Measurements from ENCODE around the gene DNAH6.
"Not testable (repeated sequence)": the region's sequence is repeated elsewhere in the genome, so short reads cannot be mapped to it uniquely, and the experiment has no call there.

Gene DNAH6

GRCh38 chr2:84515788-84516187, 510 bp upstream of the DNAH6 start:
- no peak for DNase-seq

DNA sequence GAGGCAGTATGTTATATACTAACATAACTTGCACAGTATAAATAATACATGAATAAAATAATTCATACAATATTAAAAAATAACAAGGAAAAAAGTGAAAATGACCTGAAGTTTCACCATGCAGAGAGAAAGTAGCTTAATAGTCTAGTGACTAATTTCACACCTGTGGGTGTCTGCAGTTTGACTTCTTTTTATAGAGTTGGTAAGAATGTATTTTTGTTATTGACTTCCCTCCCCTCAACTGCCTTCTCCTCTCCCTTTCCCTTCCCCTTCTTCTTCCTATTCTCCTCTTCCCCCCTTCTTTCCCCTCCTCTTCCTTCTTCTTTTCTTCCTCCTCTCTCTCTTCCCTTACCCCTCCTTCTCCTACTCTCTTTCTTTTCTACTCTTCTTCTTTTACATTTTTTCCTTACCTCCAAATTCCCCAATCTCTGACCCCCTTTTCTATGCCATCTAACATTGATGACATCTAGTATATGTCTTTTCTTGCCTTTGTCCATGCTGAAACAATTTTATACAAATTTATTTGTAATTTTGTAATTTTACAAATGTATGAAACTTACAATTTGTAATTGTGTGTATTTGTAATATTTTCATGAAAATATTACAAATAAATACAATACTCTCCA, 3.1 kb downstream of the DNAH6 start:
- DNase-seq, result no peak

- DNase-seq, result no peak
Observed at GRCh38 chr2:84526562-84526961, 10.3 kb downstream of the DNAH6 start.

DNA sequence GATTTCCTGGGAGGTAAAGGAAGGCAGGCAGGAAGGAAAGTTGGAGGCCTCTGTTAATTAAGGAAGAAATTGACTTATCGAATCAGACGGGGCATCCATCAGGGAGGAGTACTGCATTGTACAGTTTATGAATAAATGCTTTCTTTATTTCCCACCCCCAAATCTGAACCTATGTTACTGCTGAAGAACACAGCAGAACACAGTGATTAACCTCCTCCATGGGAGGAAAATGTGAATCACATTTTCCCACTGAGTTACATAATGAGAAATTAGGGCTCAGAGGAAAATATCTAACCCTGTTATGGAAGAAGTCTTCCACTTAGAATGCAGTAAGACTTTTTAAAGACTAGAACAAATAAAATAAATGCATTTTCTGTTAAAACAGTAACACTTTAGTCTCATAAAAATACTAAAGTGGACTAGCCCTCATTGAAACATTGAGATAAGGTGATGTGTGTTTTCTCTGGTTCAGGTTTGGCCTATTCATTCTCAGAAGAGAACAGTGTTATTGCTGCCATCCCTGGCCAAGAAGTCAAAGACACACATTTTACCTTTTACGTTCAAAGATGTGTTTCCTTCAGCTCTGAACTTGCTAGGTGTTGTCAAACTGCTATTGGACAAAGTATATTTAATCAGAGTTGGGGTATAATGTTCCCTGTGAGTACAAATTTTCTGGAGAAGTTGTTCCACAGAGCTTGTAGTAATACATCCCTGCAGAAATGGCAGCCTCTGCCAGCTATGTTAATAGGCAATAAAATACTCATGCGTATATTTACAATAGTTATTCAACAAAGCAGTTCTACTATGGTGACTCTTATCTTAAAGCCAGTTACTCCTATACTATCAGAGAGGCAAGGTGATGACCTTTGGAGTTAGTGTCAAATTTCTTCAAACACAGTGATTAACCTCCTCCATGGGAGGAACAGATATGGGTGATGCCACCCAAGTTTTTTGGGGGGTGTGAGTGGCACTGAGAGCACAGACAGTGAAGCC, 11.1 kb downstream of the DNAH6 start:
- no peak for DNase-seq

GRCh38 chr2:84532291-84532690, 16.0 kb downstream of the DNAH6 start:
- no peak for DNase-seq

DNA sequence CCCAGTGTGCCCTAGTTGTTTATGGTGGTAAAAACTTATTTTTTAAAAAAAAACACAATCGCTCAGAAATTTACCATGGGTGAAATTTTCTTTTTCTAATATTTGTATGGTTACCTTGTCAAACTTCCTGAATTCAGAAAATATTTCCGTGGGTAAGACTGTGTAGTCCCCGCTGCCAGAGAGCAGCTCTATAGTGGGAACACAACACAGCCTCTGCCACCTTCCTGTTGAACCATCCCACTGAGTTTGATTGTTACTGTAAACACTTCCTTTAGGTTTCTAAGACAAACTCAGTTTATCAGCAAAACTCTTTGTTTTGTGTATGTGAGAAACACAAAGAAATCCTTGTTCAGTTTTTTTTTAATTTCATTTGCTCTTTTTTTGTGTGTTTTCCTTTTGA, 17.9 kb downstream of the DNAH6 start:
- DNase-seq, result no peak

GRCh38 chr2:84537251-84537650, 21.0 kb downstream of the DNAH6 start:
- DNase-seq, result no peak

DNA sequence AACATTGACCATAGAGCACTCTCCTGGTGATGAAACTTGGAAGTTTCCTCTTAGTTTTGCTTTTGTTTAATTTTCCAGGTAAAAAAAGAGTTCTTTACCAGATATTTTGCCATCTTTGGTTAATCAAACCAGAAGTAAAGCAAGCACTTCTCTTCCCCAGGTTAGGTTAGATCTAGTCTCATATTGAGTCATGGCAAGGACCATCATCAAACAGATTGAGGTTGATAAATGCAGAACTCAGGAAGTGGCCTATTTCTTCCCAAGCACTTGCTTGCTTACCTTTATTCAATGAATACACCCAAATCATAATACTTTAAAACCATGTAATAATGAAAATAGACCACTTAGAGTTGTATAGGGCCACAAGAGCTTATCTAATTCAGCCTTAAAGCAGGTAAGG, 23.4 kb downstream of the DNAH6 start:
- DNase-seq, result no peak

GRCh38 chr2:84545005-84545404, 28.7 kb downstream of the DNAH6 start:
- no peak for DNase-seq

- no peak for DNase-seq
Observed at GRCh38 chr2:84546551-84546950, 30.3 kb downstream of the DNAH6 start.

- no peak for DNase-seq
Observed at GRCh38 chr2:84548303-84548702, 32.0 kb downstream of the DNAH6 start.

DNA sequence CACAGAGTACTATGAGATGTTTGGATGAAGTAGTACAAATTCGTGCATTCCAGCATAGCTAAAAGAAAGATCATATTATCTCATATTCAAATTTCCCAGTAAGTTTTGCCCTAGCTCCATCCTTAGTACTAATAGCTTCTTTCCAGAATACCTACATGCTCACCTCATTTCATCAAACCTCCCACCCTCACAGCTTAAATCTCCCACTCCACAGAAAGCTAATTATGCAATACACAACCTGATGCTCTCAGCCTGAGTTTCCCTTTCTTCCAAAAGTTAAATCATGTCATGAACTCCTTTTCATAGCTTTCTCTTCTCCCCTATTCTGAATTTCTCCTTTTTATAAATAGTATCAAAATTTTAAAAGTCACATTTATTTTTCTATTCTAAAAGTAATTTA, 34.6 kb downstream of the DNAH6 start:
- DNase-seq, result no peak

DNA sequence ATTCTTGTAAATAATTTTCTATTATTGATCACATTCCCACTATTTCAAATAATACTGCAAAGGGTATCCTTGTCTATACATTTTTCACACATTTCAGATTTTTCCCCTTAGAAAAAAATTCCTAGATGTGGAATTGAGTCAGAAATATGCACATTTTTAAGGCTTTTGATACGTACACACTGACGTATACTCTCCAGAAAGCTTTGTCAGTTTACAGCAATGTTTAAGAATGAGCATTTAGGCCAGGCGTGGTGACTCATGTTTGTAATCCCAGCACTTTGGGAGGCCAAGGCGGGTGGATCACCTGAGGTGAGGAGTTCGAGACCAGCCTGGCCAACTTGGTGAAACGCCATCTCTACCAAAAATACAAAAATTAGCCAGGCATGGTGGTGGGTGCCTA, 35.2 kb downstream of the DNAH6 start:
- DNase-seq, result not testable (repeated sequence)

DNA sequence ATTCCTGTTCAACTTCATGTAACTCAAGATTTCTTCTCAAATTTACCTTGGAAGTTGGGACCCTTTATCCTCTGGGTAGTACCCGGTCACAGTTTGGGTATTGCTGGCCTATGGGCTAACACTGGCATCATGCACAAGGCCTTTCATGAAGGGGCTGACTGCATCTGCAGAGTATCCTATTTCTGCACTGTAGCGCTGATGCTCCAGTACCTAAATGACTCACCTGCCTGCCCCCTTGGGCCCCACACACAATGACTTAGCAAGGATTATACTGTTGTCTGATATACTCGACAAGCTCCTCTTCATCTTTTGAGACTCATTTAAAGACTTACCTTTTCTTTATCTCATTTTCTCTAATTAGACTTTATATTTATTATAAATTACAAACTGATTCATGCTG, 39.9 kb downstream of the DNAH6 start:
- DNase-seq, result no peak

DNA sequence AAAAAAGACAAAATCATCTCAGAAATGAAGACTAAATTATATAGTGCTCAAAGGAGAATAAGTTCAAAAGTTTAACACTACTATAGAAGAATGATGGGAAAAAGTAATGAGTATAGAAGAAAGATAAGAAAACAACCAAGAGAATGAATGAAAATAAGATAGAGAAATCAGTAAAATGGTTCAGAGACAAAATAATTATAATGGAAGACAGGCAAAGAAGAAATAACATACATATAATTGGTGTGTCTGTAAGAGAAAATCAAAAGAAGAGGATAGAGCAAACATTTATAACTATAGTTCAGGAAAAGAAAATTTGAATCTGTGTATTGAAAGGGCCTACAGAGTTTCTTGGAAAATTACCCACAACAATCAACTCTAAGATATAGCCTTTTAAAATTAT, 43.5 kb downstream of the DNAH6 start:
- no peak for DNase-seq

- no peak for DNase-seq
Observed at GRCh38 chr2:84579661-84580060, 63.4 kb downstream of the DNAH6 start.

GRCh38 chr2:84603911-84604310, 87.6 kb downstream of the DNAH6 start:
- DNase-seq, result no peak

DNA sequence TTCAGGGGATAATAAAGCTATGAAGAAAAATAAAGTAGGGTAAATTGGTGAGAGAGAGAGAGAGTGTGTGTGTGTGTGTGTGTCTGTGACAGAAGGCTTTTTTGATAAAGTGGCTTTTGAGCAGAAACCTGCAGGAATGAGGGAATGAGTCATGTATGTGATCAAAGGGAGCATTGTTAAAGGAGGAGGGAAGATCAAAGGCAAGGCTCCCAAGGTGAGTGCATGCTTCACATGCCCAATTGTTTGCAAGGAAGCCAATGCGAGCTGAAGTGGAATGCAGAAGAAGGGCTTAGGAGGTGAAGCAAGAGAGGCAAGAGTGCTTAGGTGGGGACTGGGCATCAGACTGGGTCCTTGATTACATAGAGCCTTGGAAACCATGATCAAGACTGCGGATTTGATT, 96.8 kb downstream of the DNAH6 start:
- DNase-seq, result no peak

DNA sequence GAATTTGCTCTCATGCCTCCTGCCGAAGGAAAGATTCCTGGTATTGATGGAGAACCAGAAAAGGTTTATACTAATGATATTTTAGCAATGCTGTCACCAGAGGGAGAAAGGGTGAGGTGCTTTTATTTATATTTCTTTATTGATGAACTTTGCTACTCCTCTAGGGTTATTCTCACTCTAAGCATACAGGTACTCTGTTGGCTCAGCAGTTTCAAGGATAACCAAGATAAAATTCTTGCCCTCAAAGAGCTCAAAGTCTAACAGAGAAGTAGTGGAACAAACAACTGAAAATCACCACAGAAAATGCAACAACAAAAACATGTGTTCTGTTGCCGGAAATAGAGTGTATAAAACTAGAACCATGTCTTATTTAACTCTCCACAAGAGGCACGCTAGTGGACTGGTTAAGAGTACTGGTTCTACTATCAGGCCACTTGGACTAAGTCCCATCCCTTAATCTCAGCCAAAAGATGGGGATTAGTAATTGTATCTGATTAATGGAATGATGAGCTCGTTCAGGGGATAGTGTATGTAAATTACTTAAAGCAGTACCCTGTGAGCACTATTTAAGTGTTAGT, 103.6 kb downstream of the DNAH6 start:
- DNase-seq, result no peak

DNA sequence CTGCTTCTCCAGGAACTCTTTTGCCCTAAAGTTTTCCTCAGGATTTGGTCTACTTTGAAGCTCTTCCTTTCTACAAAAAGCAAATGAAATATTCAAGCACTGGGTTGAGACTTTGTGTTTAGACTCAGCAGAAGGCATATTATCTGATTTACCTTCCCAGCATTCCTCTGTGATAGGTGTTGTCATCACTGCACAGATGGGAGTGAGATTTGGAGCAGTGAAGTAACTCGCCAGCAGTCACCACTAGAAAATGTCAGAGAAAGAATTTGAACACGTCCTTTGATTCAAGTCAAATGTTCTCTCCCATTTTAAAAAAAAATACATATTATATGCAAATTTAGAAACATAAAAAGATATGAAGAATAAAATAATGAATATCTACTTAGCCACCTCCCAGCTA, 112.2 kb downstream of the DNAH6 start:
- no peak for DNase-seq

- no peak for DNase-seq
Observed at GRCh38 chr2:84629550-84629949, 113.3 kb downstream of the DNAH6 start.

- DNase-seq, result no peak
Observed at GRCh38 chr2:84631047-84631446, 114.7 kb downstream of the DNAH6 start.

DNA sequence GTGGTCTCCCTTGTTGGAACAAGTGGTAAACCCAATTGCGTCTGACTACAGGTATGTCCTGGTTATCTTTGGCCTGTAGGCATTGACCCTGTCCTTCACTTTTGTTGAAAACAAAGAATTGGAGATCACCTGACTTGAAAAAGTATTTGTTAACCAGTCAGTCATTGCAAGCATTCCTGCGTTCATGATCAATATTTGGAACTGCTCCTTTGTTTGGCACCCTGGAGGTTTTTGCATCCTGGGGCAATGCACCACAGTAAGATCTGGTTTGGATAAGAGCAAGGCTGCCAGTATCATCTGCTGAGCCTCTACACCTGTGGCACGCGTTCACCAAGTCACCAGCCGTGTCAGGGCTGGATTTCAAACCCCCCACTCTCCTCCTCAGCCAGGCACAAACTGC, 115.7 kb downstream of the DNAH6 start:
- no peak for DNase-seq
